ENCODE results near the gene INTS3.

Gene INTS3

GRCh38 chr1:153727463-153728304, at the start of gene INTS3:
TSS of gene INTS3 (plus strand) at chr1:153728050. CDS start at chr1:153728635, 585 bp downstream.
- no peak for TF ChIP-seq CTCF (conservative IDR thresholded peaks at IDR 0.05)
- H3K27ac ChIP-seq = peak within 1 kb of the TSS; percentile 98

DNA sequence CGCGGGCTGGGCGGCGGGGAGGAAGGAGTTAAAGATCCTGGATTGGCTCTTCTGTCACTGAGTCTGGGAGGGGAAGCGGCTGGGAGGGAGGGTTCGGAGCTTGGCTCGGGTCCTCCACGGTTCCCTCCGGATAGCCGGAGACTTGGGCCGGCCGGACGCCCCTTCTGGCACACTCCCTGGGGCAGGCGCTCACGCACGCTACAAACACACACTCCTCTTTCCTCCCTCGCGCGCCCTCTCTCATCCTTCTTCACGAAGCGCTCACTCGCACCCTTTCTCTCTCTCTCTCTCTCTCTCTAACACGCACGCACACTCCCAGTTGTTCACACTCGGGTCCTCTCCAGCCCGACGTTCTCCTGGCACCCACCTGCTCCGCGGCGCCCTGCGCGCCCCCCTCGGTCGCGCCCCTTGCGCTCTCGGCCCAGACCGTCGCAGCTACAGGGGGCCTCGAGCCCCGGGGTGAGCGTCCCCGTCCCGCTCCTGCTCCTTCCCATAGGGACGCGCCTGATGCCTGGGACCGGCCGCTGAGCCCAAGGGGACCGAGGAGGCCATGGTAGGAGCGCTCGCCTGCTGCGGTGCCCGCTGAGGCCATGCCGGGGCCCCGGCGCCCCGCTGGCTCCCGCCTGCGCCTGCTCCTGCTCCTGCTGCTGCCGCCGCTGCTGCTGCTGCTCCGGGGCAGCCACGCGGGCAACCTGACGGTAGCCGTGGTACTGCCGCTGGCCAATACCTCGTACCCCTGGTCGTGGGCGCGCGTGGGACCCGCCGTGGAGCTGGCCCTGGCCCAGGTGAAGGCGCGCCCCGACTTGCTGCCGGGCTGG, 49.1 kb upstream of the INTS3 start, which contains the start of gene NPR1:
NPR1 (plus strand) TSS at position 170 of the 818 bp plus-strand sequence; CDS start at position 591, 421 bp downstream.
- no peak for TF ChIP-seq CTCF (conservative IDR thresholded peaks at IDR 0.05)

DNA sequence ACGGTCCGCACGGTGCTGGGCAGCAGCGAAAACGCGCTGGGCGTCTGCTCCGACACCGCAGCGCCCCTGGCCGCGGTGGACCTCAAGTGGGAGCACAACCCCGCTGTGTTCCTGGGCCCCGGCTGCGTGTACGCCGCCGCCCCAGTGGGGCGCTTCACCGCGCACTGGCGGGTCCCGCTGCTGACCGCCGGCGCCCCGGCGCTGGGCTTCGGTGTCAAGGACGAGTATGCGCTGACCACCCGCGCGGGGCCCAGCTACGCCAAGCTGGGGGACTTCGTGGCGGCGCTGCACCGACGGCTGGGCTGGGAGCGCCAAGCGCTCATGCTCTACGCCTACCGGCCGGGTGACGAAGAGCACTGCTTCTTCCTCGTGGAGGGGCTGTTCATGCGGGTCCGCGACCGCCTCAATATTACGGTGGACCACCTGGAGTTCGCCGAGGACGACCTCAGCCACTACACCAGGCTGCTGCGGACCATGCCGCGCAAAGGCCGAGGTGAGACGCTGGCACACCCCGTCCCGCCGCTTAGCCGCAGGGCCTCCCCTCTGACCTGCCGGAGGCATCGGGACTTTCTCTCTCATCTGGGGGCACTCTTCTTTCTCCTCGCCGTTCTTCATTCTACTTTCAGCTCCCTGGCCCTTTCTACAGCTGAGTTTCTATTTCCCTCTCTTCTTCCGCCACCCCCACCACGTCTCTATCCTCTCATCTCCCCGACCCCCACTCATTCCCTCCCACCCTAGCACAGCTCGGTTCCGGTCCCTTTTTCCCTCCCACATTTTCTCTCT, 48.3 kb upstream of the INTS3 start:
- peak overlapping the region; percentile 10; the same call in 1 of the 2 replicates for H3K27ac ChIP-seq

More for the DNA sequence above, 49.1 kb upstream of the INTS3 start, which contains the start of gene NPR1:
- peak within 1 kb of the TSS; percentile 10; the same call in 1 of the 2 replicates for H3K27ac ChIP-seq

DNA sequence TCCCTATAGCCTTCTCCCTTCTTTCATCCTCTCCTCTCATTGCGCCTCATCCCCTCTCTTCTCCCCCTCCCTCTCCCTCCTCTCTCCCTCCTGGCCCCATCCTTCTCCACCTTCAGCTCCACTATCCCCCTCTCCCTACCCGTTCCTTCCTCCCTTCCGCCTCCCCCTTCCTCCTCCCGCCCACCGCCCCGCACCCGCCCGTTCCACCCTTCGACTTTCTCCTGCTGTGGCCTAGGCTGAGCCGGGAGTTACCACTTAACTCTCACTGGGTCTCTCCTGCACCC, 47.8 kb upstream of the INTS3 start:
- TF ChIP-seq CTCF (conservative IDR thresholded peaks at IDR 0.05) = no peak
- no peak overlapping the region for H3K27ac ChIP-seq

More for the DNA sequence above, 48.3 kb upstream of the INTS3 start:
- TF ChIP-seq CTCF (conservative IDR thresholded peaks at IDR 0.05) = 0 out of 2 replicates have a peak, but pooled peaks have one; percentile 20

DNA sequence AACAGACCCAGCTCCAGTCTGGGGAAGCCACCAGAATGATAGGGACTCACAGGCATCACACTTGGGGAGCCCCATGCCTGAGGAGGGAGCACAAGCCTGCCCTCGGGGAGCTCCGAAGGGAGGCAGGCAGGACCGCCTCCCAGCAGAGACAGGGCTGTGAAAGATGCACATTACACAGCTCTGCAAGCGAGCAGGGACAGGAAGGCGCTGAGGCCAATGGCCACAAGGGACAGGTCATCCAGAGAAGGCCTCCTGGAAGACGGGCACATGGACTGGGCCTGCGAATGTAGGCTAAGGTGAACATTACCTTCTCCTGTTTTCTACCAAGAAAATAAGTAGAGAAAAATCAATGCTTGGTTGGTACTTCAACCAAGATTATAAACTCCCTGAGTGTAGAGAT, 45.1 kb upstream of the INTS3 start:
- no peak for TF ChIP-seq CTCF (conservative IDR thresholded peaks at IDR 0.05)
- H3K27ac ChIP-seq = no peak overlapping the region

- no peak for TF ChIP-seq CTCF (conservative IDR thresholded peaks at IDR 0.05)
- no peak overlapping the region for H3K27ac ChIP-seq
Observed at GRCh38 chr1:153683854-153684253, 44.0 kb upstream of the INTS3 start.

Data from VCaP (cell line).